Activated CD8-positive, alpha-beta memory T cell treated with anti-CD3 and anti-CD28 coated beads, Interleukin-2, amount 50 U/mL, for 48 hours (primary cell): ENCODE results near the gene AARS2.
A peak's percentile ranks its signal among the peaks of the same experiment; 100 is the strongest.

Experiments used
- DNase-seq: peaks from one replicate; pipeline ENCODE4 v3.0.0-alpha.2; 2020

AARS2 gene

DNA sequence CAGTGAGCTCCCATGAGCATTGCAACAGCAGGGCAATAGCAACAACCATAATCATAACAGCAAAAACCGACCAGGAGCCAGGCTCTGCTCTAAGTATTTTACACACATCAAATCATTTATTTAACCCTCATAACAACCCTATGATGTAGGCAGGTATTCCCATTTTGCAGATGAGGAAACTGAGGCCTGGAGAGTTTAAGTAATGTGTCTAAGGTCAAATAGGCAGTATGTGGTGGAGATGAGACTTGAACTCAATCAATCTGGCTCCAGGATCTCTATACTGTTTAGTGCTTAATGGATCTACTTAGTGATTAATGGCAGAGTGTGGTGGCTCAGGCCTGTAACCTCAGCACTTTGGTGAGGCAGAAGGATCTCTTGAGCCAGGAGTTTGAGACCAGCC, 39.5 kb downstream of the AARS2 start:
- no peak for DNase-seq

DNA sequence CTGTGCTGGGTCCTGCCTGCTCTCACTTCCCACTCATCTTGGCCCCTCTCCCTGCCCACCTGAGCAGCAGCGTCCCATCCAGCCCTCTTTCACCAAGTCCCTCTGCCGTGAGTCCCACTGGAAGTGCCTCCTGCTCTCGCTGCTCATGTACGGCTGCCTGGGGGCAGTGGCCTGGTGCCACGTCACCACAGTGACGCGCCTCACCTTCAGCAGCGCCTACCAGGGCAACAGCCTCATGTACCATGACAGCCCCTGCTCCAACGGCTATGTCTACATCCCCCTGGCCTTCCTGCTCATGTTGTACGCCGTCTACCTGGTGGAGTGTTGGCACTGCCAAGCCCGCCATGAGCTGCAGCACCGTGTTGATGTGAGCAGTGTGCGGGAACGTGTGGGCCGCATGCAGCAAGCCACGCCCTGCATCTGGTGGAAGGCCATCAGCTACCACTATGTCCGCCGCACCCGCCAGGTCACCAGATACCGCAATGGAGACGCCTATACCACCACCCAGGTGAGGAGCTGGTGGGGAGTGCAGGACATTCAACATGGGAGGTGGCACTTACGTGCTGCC, 40.1 kb downstream of the AARS2 start:
- no peak for DNase-seq

DNA sequence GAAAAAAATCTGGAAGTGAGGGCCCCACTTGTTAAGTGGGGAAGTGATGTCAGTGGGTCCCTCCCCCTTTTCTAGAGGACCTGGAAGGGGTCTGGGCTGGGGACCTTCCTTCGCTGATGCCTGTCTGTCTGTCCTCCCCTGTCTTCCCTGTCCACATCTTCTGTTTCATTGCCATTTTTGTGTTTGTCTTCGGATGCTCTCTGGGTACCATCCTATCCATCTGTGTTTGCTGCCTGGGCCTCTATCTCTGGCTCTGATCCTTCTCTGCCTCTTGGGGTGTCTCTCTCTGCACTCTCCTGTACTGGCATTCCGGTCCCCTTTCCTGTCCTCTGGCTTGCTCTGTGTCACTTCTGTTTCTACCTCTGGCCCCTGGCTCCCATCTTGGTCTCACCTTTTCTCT, 40.6 kb downstream of the AARS2 start:
- no peak for DNase-seq

DNA sequence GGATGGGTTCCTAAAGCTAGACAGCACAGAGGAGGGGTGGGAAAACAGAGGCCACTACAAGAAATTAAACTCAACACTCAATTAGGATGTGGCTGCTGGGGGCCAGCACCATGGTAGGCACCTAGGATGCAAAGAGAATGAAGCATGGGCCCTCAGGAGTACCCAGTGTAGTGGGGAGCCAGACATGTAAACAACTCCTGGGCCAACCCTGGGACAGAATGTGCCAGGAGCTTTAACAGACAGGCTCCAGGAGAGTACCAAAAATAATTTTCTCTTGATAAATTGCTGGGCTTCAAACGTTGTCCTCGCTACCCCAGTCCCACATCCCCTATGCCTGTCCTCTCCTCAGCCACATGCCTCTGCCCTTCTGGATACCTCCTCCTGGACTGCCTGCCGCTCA, 41.2 kb downstream of the AARS2 start:
- DNase-seq, result no peak

DNA sequence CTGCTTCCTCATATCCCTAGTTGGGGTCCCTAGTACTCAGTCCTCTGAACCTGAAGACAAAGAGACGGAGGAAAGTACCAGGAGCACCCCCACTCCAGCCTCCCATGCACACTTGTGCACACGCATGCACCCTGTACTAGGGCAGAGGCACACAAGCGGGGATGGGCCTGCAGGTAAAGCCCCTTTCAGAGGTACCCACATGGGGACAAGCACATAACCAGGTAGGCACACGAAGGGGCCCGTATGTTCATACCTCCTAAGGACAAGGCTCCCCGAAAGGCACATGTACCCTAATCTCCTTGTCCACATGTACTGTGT, 41.8 kb downstream of the AARS2 start:
- DNase-seq, result no peak

DNA sequence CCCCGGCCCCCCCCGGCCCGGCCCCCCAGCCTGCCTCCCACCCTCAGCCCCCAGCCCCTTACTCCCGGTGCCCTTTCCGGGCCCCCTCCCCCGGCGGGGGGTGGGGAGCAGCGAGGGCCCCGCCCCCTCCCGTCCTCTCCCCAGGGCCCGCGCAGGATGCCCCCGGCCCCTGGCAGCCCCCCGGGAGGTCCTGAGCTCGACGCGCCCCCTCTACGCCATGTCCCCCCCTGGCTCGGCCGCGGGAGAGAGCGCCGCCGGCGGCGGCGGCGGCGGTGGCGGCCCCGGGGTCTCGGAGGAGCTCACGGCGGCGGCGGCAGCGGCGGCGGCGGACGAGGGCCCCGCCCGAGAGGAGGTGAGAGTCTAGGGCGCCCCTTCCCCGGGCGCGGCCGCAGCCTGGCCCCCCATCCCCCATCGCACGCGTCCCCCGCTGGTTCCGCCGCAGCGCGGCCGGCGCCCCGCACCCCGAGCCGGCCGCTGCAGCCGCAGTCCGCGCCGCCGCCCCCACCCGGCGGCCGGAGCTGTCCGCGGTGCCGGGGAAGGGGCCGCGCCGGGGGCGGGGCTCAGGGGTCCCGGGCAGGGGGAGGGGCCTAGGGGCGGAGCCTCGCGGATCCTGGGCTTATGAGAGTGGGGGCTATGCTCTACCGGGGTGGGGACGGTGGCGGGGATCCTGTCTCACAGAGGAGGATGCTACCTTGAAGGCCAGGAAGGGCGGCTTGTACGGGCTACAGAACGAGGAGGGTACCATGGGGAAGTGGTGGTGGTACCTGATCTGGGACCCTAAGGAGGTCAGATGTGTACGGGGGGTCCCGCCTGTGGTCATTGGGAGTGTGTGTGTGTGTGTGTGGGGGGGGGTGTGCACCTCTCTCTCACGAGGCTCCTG, 42.4 kb downstream of the AARS2 start:
- DNase-seq, result no peak

DNA sequence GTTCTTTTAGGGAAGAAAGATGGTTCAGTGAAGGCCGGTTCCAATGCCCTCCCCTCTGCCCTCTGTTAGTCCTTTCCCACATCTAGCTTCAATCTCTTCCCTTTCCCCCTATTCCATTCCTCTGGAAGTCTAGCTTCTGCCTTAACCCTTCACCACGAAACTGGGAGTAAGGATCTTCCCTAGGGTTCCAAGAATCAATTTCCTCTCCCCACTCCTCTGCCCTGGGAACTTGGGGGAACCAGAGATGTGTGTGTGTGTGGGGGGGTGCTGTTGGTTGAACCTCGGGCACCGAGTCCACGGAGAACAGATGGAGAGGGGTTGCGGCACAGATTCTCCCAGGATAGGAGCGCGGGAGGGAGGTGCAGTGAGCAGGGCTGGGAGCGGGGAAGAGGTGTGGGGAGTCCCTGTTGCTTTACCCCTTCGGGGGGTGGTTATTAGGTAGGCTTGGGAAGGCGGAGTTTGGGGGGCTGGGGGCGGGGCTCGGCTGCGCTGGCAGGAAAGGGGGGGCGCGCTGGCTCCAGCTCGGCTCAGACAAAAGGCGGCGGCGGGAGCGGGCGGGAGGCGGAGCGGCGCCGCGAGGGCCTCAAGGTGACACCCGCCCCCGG, 43.1 kb downstream of the AARS2 start, which contains the start of gene TMEM151B:
Gene TMEM151B, plus strand, starts transcription at position 530 of the 605 bp plus-strand sequence. CDS start 293 bp downstream, outside the sequence.
- DNase-seq, result no peak

DNA sequence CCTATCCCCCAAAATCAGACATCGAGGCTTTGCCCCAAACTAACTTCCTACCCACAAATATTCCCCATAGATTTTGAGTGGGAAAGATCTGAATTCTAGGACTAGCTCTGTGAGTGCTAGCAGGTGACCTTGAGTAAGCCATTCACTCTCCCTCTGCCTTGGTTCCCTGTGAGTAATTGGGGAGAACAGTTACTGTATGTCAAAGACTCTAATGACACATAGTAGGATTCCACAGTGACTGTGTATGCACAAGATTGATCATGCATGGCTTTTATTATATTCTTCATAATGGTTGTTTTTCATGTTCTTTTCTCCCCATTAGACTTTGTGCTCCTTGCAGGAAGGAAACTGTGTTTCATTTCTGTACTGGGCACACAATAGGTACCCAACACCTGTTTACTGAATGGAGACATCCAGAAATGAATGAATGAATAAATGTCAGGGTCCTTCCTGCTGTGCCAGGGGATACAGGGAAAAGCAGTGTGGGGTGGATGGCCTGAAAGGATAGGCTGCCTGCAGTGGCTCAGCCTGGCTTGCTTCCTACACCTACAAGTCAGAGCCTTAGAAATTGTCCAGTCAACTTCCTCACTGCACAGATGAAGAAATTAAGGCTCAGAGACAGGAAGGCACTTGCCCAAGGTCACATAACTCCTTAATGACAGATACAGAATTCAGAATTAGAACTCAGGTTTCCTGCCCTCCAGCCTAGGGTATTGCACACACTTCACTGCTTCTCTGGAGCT, 43.8 kb downstream of the AARS2 start:
- DNase-seq, result no peak

DNA sequence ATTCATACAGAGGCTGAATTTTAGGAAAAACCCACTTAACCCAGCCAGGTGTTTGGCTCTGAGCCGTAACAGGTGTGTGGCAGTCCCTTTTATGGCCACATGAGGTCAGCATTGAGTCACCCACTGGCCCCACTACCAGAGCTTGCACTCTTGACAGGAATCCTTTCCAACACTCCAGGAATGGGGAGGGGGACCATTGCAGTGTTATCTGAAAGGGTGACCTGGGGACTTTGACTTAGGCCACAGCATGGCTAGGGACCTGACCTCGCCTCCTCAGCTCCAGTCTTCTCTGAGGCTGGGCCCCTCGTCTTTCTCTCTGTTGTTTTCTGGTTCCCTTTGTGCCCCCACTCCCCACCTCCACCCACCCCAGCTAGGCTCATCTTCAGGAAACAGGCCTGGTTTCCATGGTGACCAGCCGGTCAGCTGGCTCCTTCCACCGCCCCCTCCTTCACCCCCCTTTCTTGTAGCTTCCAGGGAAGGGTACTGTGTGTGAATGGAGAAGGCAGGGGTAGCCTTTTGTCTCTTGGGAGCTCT, 45.0 kb downstream of the AARS2 start:
- DNase-seq, result peak; percentile 78

DNA sequence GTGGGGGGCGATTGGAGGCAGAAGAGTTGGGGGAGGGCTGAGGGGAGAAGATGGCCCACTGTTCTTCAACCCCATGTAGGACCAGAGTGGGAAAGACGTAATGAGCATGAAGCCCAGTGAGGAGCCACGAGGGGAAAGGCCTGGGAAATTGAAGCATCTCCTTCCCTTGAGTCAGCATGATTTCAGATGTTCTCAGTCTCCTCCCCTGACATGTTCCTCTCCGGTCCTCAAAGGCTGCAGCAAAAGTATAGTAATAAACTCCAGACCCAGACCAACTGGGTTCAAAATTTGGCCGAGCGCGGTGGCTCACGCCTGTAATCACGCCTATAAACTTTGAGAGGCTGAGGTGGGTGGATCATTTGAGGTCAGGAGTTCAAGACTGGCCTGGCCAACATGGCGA, 45.9 kb downstream of the AARS2 start:
- DNase-seq, result no peak

DNA sequence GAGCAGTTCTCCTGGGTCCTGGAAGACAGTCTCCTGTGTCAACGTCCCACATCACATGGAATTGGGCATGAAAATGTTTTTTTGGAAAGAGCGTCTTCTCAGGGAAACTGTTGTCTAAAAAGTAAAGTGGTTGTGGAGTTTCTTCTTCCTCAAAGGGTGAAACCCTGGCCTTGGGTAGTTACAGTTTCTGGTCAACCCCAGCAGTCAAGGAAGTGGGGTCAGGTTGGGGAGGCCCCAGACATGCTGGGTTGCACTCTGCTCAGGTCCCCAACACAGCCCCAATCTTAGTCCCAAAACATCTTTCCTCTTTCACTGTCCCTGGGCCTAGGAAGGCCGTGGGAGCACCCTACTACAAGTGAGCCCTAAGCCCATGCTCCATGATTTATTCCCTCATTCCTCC, 46.8 kb downstream of the AARS2 start:
- DNase-seq, result no peak

DNA sequence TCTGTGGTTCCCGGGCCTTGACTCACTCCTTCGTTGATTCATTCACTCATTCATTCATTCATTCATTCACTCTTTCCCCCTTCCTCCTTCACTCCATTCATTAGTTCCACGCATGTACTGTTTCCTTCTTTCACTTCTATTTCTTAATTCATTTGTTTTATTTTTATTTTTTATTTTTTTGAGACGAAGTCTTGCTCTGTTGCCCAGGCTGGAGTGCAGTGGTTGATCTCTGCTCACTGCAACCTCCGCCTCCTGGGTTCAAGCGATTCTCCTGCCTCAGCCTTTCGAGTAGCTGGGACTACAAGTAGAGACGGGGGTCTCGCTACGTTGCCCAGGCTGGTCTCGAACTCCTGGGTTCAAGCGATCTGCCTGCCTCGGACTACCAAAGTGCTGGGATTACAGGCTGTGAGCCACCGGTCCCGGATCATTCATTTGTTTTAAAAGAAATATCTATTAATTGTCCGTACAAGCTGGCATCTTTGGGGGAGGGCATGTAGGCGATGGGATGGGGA, 47.4 kb downstream of the AARS2 start:
- no peak for DNase-seq

DNA sequence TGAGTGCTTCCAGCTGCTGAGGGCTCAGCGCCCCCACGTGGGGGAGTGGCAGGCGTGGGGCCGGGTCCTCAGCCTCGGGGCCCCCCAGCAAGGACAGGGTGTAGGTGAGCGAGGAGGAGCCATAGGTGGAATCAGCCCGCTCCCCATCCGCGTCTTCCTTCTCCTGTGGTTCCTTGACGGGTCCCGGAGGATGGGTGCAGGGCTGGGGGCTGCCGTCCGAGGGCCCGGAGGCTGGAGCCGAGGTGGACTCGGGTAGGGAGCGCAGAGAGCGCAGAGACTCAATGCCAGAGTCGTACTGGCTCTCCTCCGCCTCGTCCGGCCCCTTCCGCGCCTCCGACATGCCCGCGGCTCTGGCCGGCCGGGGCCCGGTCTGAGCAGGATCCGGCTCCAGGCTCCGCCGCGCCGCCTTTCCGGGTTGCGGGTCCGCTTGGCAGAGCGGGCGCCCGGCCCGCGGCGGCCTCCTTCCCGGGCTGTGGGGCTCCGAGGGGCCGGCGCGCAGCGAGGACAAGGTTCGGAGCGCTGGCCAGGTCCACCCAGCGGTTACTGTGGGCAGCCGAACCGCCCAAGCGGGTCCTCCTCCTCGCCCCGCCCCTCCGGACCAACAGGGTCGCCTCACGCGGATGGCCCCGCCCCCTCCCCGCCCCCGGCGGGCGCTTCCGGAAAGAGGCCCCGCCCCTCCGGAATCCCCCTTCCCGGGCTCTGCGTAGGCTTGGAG, 48.0 kb downstream of the AARS2 start, which contains the start of gene NFKBIE:
Gene NFKBIE, minus strand, starts transcription at position 545 of the 715 bp plus-strand sequence. Its CDS starts 205 bp downstream, at position 340.
- DNase-seq, result peak; percentile 99

DNA sequence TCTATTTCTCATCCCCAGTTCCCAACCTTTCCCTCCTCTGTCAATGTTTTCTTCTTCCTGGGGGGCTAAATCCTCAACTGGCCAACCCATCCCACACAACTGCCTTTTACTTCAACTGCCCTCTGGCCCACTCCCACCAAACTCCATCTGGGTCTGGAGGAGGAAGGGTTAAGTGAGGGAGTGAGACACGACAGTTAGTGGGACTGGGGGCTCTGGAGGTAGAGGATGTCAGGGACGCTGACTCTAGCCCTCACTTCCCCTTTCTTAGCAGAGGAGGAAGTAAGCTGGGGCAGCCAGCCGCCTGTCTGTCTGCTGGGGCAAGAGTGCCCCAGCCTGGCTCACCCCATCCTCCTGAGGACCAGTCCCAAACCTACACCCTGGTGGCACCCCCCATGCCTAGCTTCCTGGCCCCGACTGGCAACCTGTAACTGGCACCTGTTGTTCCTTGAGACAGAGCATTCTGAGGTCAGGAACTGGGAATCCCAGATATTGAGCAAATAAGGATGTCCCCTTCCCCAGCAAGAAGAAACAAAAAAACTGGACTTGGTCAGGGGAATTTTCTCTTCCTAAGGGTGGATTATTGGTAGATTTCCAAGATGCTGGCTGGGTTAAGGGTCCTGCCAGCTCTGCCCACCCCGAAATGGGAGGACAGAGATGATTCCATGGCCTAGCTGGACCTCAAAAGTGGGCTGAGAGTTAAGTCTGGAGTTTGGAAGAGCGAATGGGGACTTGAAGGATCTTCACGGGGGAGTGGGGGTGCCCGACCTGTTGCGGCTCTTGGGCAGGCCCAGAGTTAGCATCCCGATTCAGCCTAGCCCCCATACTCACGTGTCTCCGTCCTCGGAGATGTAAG, 48.8 kb downstream of the AARS2 start:
- peak; percentile 68 for DNase-seq

DNA sequence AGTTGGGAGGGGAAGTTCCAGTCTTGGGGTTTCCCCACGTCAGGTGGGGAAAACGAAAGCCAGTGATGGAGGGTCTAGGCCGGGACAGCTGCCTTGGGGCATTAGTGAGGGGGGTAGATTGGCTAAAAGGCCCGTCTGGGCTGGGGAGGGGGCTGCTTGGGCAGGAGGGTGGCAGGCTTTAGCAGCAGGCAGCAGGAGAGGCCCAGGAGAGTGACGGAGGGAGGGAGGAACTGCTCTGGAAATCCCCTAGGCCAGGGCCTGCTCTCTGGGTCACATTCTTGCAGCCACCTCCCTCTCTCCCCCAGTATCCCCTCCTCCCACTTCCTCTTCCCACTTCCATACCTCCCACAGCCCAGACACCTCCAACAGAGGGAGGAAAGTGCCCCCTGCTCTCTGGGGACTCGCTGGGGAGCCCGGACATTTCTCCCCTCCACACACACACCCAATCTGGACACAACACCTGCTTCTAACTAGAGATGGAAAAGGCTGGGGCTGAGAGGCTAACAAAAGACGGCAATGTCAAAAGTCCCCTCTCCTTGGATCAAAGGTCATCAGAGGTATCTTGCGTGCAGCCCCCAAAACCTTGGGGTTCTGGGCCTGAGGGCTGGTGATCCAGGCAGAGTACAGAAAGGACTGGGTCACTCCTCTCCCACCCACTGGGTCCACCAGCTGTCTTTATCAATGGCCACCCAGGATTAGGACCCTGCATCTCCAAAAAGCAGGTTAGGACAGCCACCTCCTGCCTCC, 49.6 kb downstream of the AARS2 start:
- no peak for DNase-seq

DNA sequence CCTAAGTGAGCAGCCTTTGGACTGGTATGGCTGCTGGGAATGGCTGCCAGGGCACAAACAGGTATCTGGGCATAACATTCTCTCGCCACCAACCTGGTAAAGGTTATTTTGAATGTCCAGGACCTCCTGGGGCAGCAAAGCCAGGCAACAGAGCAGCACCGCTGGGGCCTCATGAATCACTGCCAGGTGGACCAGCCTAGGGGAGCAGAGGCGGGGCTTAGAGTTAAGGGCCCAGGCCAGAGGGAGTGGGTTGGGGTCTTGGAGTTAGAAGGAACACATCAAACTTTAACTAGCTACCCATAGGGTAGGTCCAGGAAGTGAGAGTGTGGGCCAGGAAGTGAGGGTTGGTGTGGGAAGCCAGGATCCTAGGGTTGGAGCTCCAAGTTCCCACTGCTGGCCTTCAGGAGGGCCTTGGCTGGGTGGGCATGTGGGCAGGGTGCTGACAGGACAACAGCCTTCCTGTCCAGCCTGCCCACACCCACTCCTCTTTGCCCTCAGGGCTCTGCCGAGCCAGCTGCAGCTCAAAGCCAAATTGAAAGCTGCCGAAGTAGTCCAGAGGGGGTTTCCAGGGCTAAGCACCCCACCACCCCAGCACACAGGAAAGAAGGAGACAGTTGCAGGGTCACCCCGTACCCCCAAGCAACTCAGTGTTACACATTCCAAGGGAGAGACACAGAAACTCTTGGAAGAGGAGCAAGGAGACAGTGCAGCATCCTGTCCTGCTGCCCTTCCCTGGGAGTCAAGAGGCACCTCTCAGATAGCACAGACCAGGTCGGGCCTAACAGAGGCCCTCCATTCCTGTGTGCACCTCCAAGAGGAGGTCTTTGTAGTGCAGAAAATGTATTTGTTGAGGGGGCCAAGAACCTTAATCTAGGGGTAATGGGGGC, 50.4 kb downstream of the AARS2 start:
- no peak for DNase-seq

DNA sequence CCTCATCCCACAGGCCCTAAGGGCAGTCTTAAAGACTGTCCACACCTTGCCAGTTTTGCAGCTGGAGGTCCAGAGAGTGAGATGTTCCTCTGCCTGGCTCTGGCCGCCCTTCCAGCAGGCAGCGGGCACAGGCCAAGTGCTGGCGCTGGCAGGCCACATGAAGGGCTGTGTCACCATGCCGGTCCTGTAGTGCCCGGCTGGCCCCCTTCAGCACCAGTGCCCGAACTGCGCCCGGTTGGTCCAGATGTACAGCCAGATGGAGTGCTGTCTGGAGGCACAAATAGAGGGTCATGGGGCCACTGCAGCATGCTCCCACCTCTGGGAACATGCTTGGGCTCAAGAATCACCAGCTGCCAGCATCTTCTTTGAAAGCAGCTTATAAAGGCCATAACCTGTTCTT, 51.6 kb downstream of the AARS2 start:
- no peak for DNase-seq

DNA sequence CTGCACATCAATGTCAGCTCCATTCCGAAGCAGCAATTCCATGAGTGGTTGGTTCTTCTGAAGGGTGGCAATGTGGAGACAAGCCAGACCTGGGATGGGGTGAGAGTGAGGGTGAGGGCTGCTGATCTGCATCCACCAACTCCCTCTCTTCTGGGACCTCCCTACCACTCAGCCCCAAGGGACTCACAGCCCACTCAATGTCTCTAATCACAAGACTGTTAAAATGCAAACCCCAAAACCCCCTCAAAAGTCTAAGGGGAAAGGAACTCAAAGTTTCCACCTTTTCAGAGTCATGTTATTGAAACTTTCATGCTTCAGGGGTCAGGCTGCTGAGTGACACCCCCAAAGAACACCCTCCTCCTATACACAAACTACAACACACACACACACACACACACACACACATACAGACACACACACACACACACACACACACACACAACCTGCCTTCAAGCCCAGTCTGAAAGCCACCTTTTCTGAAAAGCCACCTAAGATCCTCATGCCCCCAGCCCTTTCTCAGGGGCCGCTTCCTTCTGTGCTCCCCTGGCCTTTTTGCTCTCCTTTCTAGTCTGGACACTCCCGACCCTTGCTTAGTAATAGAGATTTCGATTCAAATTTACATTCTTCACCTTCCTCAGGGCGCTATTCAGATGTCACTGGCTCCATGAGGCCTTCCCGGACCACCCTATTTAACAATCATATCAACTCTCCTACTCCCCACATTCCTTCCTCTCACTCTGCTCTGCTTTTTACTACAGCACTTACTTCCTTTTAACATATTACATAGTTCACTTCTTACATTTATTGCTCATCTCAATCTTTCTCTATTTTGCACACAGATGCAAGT, 52.5 kb downstream of the AARS2 start:
- no peak for DNase-seq
